K562 treated with DMSO at 1 percent for 24 hours (cell line): Measurements from ENCODE around the gene LRWD1. TPM values are rescaled to one million over a fixed set of nuclear protein-coding genes. Genes with fewer than 3 reads are reported as not detected.

ENCODE experiments used
- total RNA-seq: library from RNA; unstranded; fragments of 300-600 nt; gene quantifications from 2 replicates; pipeline ENCODE4 v1.2.3, GENCODE V29; 2022; ENCODE audit warnings: low read depth; ENCODE audit not compliant: insufficient read depth

Gene LRWD1
- total RNA-seq = 83.4 and 86.4 TPM in 2 replicates

GRCh38 chr7:102464577-102465280, at the start of gene LRWD1, which contains the start of gene ALKBH4:
Gene LRWD1 (plus strand): TSS chr7:102464984. CDS start chr7:102465081, 97 bp downstream.
Gene ALKBH4 (minus strand): TSS chr7:102464863. CDS start chr7:102464836, 27 bp downstream.

GRCh38 chr7:102433219-102434038, 31.4 kb upstream of the LRWD1 start, which contains the start of gene ORAI2:
Gene ORAI2 (plus strand): TSS chr7:102433575. CDS start chr7:102438957, 5,382 bp downstream.

GRCh38 chr7:102478314-102479208, 13.8 kb downstream of the LRWD1 start, which contains the start of gene POLR2J:
Gene POLR2J (minus strand): TSS chr7:102478922. CDS start chr7:102478860, 62 bp downstream.

GRCh38 chr7:102517550-102518147, 52.9 kb downstream of the LRWD1 start, which contains the start of gene RASA4B:
Gene RASA4B (minus strand): TSS chr7:102517777. CDS start chr7:102517710, 67 bp downstream.

Other genes with a start within 250 kb of the LRWD1 start
- 0.60 and 1.2 TPM in 2 replicates for gene SH2B2, start 178.1 kb upstream of the LRWD1 start, total RNA-seq
- 1.0 and 1.3 TPM in 2 replicates for gene SPDYE6, start 108.5 kb upstream of the LRWD1 start, total RNA-seq
- gene PRKRIP1, start 68.6 kb upstream of the LRWD1 start, total RNA-seq = 28.3 and 33.4 TPM in 2 replicates
- 59.9 and 60.8 TPM in 2 replicates for gene ORAI2, start 31.4 kb upstream of the LRWD1 start, total RNA-seq
- 18.8 and 19.9 TPM in 2 replicates for gene ALKBH4, start 121 bp upstream of the LRWD1 start, total RNA-seq
- 160 and 166 TPM in 2 replicates for gene POLR2J, start 13.9 kb downstream of the LRWD1 start, total RNA-seq
- 12.1 and 15.5 TPM in 2 replicates for gene RASA4B, start 52.8 kb downstream of the LRWD1 start, total RNA-seq
- 6.6 and 11.3 TPM in 2 replicates for gene UPK3BL2, start 78.7 kb downstream of the LRWD1 start, total RNA-seq
- gene SPDYE2, start 86.2 kb downstream of the LRWD1 start, total RNA-seq = not detected in 2 replicates
- gene POLR2J3, start 107.6 kb downstream of the LRWD1 start, total RNA-seq = 26.5 and 28.3 TPM in 2 replicates
- 15.6 and 18.7 TPM in 2 replicates for gene RASA4, start 151.8 kb downstream of the LRWD1 start, total RNA-seq
- gene UPK3BL1, start 177.8 kb downstream of the LRWD1 start, total RNA-seq = 36.0 and 43.2 TPM in 2 replicates
- gene SPDYE2B, start 185.3 kb downstream of the LRWD1 start, total RNA-seq = not detected in 2 replicates
- gene POLR2J2, start 206.7 kb downstream of the LRWD1 start, total RNA-seq = 0.61 and 2.6 TPM in 2 replicates